LNCaP clone FGC (cell line): ENCODE results near the gene ARID1A.
A peak's percentile ranks its signal among the peaks of the same experiment; 100 is the strongest.

Experiments
- DNase-seq: peaks from one replicate; pipeline ENCODE4 v3.0.0-alpha.2; 2011; ENCODE audit warnings: low read depth
- H3K4me3 ChIP-seq: 2 replicates; pipeline ENCODE4 v1.5.1; 2011; ENCODE audit warnings: mild to moderate bottlenecking, low read depth, low read length, control low read depth
- CTCF ChIP-seq: IDR thresholded peaks from 2 replicates; pipeline ENCODE4 v1.5.1; 2012; ENCODE audit warnings: mild to moderate bottlenecking; ENCODE audit not compliant: control insufficient read depth, insufficient read depth; ENCODE audit errors: extremely low read depth

The ARID1A gene

DNA sequence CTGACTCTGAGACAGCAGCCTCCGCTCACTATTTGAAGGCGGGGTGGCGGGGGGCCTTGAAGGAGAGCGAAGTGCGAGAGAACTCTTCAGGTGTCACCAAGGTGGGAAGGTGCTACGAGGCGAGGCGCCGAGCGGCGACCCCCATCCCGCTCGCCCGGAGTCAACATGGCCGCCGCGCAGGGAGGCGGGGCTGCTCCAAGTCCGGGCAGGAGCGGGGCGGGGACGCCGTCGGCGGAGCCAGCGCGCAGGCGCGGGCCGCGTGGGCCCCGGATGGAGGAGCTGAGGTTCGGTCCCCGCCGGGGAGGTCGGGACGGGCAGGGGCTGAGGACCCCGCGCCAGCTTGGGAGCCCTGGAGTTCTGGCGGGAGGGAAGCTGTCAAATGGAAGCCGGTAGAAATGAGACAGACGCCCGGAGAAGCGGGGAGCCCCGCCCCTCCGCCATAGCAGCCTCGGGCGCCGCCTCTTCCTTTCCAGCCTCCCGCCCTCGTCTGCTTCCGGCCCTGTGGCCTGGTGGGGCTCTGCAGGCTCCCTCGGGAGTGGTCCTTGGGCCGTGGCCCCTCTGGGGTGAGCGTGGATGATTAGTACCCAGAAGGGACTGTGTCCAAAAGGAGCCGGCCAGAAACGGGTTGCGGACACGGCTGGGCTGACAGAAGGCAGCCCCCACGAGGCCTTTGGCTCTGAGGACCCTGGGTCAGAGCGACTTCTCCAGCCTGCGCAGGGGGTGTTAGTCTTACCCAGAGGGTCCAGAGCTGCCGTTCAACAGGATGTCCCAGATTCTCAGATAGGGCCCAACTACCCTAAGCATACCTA lies 92.1 kb downstream of the ARID1A start, which contains the start of gene PIGV:
PIGV (plus strand) TSS at position 245 of the 809 bp plus-strand sequence. CDS start 2,866 bp downstream, outside the sequence.
- no peak for DNase-seq
- H3K4me3 ChIP-seq = peak within 1 kb of the TSS; percentile 82
- no peak for TF ChIP-seq CTCF

DNA sequence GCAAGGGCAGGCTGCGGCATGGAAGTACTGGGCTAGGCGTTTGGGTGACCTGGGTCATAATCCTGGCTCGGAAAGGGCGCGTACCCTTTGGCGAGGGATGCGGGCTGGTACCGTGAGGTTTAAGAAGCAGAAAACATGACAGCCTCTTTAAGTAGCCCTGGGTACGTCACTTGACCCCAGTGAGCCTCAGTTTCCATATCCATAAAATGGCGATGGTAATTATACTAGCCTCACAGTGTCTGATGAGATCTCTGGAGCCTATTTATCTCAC lies 92.6 kb downstream of the ARID1A start:
- DNase-seq = no peak
- no peak for TF ChIP-seq CTCF
- H3K4me3 ChIP-seq = peak overlapping the region; percentile 82

- TF ChIP-seq CTCF = peak; percentile 95
- peak overlapping the region; percentile 82 for H3K4me3 ChIP-seq
- no peak for DNase-seq
These were observed 93.2 kb downstream of the ARID1A start for GRCh38 chr1:26788836-26789611.

- TF ChIP-seq CTCF = no peak
- H3K4me3 ChIP-seq = no peak overlapping the region
- no peak for DNase-seq
These were observed 93.7 kb downstream of the ARID1A start for GRCh38 chr1:26789612-26789865.

DNA sequence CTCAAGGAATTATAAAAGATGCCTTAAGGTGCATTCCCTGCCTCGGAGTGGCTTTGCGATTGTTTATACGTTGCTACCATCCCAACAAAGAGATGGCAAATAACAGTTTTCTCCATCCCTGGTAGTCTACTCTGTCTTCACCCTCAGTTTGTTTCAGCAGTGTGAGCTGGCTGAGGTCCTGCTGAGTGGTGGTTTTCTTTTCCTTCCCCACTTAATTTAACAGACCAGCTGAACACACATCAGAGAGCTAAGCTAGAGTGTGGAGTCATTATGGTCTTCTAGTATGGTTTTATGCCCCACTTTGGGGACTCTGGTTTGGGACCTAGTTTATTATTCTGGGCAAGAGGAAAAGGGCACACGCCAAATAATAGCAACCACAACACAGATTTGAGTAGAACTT lies 94.1 kb downstream of the ARID1A start:
- TF ChIP-seq CTCF = no peak
- no peak for DNase-seq
- H3K4me3 ChIP-seq = no peak overlapping the region

DNA sequence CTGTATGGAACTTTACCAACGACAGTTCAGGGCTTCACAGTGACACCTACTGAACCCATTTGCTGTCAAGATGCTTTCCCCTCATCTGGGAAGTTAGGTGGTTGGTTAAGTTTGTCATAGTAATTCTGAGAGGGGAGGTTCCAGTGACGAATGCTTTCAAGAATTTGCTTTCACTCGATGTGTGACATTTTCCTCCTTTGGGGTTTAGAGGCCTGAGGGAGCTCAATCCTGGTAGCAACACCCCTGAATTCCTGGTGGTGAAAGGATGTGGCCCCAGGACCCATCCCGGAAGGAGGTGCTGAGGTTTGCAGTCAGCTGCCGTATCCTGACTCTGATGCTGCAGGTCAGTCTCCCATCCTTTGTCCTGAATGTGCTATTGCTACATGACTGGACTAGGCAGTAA lies 94.7 kb downstream of the ARID1A start:
- DNase-seq = no peak
- no peak overlapping the region for H3K4me3 ChIP-seq
- no peak for TF ChIP-seq CTCF

DNA sequence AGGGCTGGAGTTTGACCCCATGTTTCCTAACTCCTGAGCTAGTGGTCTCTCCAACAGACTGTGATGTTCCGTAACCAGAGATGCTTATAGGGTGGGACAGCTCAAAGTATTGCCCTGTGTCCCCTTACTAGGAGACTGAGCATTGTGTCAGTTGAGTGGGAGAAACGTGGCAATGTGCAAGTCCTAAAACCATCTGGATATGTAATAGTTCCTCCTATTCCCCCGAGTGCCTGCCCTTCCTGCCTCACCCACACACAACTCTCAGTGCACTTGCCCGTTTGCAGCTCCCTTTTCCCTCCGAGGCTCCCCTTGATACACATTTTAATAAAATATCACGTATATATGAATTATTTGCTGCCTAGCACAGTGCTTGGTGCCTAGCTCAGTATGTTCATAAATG lies 95.3 kb downstream of the ARID1A start:
- no peak overlapping the region for H3K4me3 ChIP-seq

More for the DNA sequence above, 95.3 kb downstream of the ARID1A start:
- no peak for TF ChIP-seq CTCF
- DNase-seq = no peak
